T-cell (primary cell): Measurements from ENCODE around the gene SLC26A1. TPM values are rescaled to one million over a fixed set of nuclear protein-coding genes. Genes with fewer than 3 reads are reported as not detected.

Experiments
- ATAC-seq, 4 experiments: fragments of 200-7000 bp in 3 of 4; fragments of 150-1000 bp in 1 of 4; cut with Tn5 transposase; replicated peaks in 1 of 4; 1 replicate in 3 of 4; 2 replicates in 1 of 4; pipeline ENCODE4 v1.10.0; 2021; ENCODE audit warnings: moderate library complexity in 3 of 4, mild to moderate bottlenecking in 2 of 4, moderate number of reproducible peaks in 1 of 4
- CTCF ChIA-PET, 2 donors: fragments of 300-600 bp; sonication (Branson Sonifier 250); formaldehyde crosslinking; loops; one replicate each; lab custom pipeline; 2022; ENCODE audit warnings: antibody characterized with exemption in 2 of 2; lab: Charles Lee
- POLR2A ChIA-PET, 2 donors: fragments of 300-600 bp; sonication (Branson Sonifier 250); formaldehyde crosslinking; loops; one replicate each; lab custom pipeline; 2022; ENCODE audit warnings: antibody characterized with exemption in 2 of 2; lab: Charles Lee
- DNase-seq, 35 experiments: peaks; one replicate each; pipeline versions ENCODE4 v3.0.0 to v3.0.0-alpha.2; 2013 to 2023
- H3K27ac ChIP-seq: one replicate; pipeline ENCODE4 v1.5.1; 2013; ENCODE audit warnings: low read length
- H3K27me3 ChIP-seq, 2 experiments: replicated peaks in 1 of 2; 1 replicate in 1 of 2; 2 replicates in 1 of 2; pipeline versions ENCODE4 v1.6.1 to v1.7.0; 2013; ENCODE audit warnings: low read length in 1 of 2, mixed read lengths in 1 of 2; ENCODE audit not compliant: control insufficient read depth in 2 of 2, insufficient read depth in 2 of 2; ENCODE audit errors: extremely low read depth in 1 of 2
- H3K36me3 ChIP-seq, 2 donors: 1 replicate in 1 of 2; 2 replicates in 1 of 2; pipeline versions ENCODE4 v1.6.1 to v1.7.0; 2013; ENCODE audit warnings: low read length in 1 of 2; ENCODE audit not compliant: control insufficient read depth in 2 of 2, insufficient read depth in 1 of 2; ENCODE audit errors: extremely low read depth in 1 of 2
- H3K4me1 ChIP-seq, 2 experiments: 1 replicate in 1 of 2; 2 replicates in 1 of 2; pipeline versions ENCODE4 v1.6.1 to v1.7.0; 2013; ENCODE audit warnings: low read length in 2 of 2, mixed read lengths in 1 of 2; ENCODE audit not compliant: insufficient read depth in 2 of 2, control insufficient read depth in 1 of 2; ENCODE audit errors: extremely low read depth in 1 of 2
- H3K4me3 ChIP-seq, 2 donors: 1 replicate in 1 of 2; 2 replicates in 1 of 2; pipeline versions ENCODE4 v1.5.1 to v1.7.0; 2013; ENCODE audit warnings: mild to moderate bottlenecking in 2 of 2, low read length in 1 of 2, moderate library complexity in 1 of 2; ENCODE audit not compliant: control insufficient read depth in 1 of 2; ENCODE audit errors: extremely low read depth in 1 of 2
- H3K9me3 ChIP-seq: 2 replicates; pipeline ENCODE4 v1.7.0; 2013
- H3K27ac Mint-ChIP-seq, 2 donors: one replicate each; pipeline ENCODE4 v1.8.0; 2020 to 2021; ENCODE audit warnings: mild to moderate bottlenecking in 2 of 2, mixed read lengths in 2 of 2
- H3K27me3 Mint-ChIP-seq, 2 donors: one replicate each; pipeline ENCODE4 v1.8.0; 2021 to 2022; ENCODE audit warnings: mixed read lengths in 2 of 2
- H3K36me3 Mint-ChIP-seq: one replicate; pipeline ENCODE4 v1.8.0; 2021; ENCODE audit warnings: mixed read lengths
- H3K4me1 Mint-ChIP-seq, 3 donors: one replicate each; pipeline ENCODE4 v1.8.0; 2020 to 2022; ENCODE audit warnings: mixed read lengths in 3 of 3, mild to moderate bottlenecking in 1 of 3
- H3K4me3 Mint-ChIP-seq, 3 donors: one replicate each; pipeline ENCODE4 v1.8.0; 2020 to 2022; ENCODE audit warnings: mild to moderate bottlenecking in 3 of 3, mixed read lengths in 3 of 3, moderate library complexity in 3 of 3
- H3K9me3 Mint-ChIP-seq, 3 donors: one replicate each; pipeline ENCODE4 v1.8.0; 2020 to 2022; ENCODE audit warnings: mixed read lengths in 3 of 3
- WGBS: methylation state at CpG from one replicate; pipeline ENCODE4 v1.1.5; 2013; ENCODE audit warnings: missing lambda C conversion rate; ENCODE audit not compliant: insufficient coverage; 5-methylcytosine and 5-hydroxymethylcytosine counted together
- total RNA-seq, 35 experiments: library from RNA in 6 of 35; stranded (reverse) in 6 of 35; fragments of 120-200 nt in 1 of 35; gene quantifications; one replicate each; pipeline versions ENCODE4 v1.2.1 to v1.2.4 and lab custom pipeline; 2013 to 2026

Gene SLC26A1
- total RNA-seq, 5 donors from 2014 or later (not counting 1 experiment from before 2014, with no cell fraction given): 0.16 to 1.5 (median 0.39) TPM; not detected in 1

DNA sequence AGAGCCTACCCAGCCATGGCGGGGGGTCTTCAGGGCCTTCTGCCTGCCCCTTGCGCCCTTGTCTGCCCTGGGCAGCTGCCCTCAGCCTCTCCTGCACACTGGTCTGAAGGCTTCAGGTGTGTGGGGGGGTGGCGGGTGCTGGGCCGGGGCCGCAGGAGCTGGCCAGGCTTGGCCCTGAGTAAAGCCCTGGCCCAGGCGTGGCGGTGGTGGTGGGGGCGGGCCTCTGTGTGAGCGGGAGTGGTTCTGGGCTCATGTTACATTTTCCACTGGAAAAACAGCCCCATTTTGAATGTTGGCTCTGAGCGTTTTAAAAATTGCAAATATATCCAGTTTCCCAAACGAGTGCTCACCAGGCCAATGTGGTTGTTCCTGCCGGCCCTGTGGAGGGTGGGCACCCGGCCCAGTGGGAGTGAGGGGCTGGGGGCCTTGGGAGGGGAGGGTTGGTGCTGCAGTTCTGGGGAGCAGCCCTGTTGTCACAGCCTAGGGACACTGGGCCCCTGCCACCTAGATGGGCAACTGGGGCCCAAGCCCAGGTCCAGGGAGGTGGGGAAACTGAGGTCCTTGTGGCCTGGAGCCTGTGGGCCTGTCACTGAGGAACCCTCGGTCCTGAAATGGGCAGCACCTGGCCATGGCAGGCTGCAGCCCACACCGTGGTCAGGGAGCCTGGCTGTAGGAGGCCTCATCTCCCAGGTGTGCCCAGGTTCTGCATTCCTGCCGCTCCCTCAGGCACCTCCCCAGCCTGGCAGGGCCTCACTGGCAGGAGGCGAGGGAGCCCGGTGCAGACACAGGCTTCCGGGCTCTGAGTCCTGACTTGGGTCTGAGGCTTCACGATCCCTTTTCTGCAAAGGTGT, 46.5 kb upstream of the SLC26A1 start:
- ATAC-seq (no peak), DNase-seq (no peak)
- Mint-ChIP-seq H3K4me3 (no peak overlapping the region), H3K27me3 (peaks cover 6% of the 10 kb centered on the region in 2 donors), H3K36me3 (no peaks in the 10 kb centered on the region), H3K27ac (no peak overlapping the region), H3K4me1 (peaks cover 0 to 3% (median 0%) of the 10 kb centered on the region in 3 donors), H3K9me3 (no peaks in the 10 kb centered on the region)
- POLR2A ChIA-PET: no interaction called here
- no peak overlapping the region for H3K4me3 ChIP-seq
- WGBS: 84% methylated on average over 18 of the region's 20 CpGs
- CTCF ChIA-PET: no interaction called here
- no peaks in the 10 kb centered on the region for H3K9me3 ChIP-seq
- peaks cover 0 to 32% of the 10 kb centered on the region in 2 experiments for H3K27me3 ChIP-seq
- no peak overlapping the region for H3K27ac ChIP-seq
- H3K4me1 ChIP-seq: peaks cover 0 to 2% of the 10 kb centered on the region in 2 experiments
- no peaks in the 10 kb centered on the region for H3K36me3 ChIP-seq

DNA sequence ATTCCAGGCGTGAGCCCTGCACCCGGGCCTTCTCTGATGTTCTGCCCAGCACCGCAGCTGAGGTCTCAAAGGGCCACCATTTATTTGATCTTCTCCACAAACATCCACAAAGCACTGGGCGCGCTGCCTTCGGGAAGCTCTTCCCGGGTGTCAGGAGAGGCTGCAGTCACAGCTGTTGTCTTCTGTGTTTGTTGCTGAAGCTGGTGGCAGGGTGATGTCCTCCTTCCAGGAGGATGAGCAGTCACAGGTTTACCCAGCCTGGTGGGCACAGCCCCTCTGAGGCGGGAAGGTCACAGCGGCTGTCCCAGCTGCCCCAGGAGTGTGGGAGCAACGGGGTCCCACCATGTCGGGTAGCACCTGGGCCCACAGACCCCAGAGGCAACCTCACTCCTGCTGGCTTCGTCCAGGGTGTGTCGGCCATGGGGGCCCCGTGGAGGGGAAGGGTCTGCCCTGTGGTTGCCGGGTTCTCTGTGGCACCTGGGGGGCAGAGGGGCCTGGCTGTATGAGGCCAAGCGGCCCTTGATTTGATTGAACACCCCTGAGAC, 45.8 kb upstream of the SLC26A1 start:
- ChIA-PET POLR2A (no interaction called here), CTCF (no interaction called here)
- Histone ChIP-seq H3K4me1 (peaks cover 0 to 2% of the 10 kb centered on the region in 2 experiments), H3K4me3 (no peak overlapping the region), H3K27me3 (peaks cover 0 to 29% of the 10 kb centered on the region in 2 experiments), H3K9me3 (no peaks in the 10 kb centered on the region), H3K36me3 (no peaks in the 10 kb centered on the region), H3K27ac (no peak overlapping the region)
- H3K27ac Mint-ChIP-seq: no peak overlapping the region
- peaks cover 3 to 4% of the 10 kb centered on the region in 2 donors for H3K27me3 Mint-ChIP-seq
- ATAC-seq (no peak), DNase-seq (no peak)
- WGBS: 84% methylated on average over 11 of the region's 16 CpGs
- H3K9me3 Mint-ChIP-seq: no peaks in the 10 kb centered on the region
- no peaks in the 10 kb centered on the region for H3K36me3 Mint-ChIP-seq
- H3K4me1 Mint-ChIP-seq: peaks cover 0 to 3% (median 0%) of the 10 kb centered on the region in 3 donors
- H3K4me3 Mint-ChIP-seq: no peak overlapping the region

GRCh38 chr4:1036976-1037810, 44.0 kb upstream of the SLC26A1 start:
- 88% methylated on average over 24 of the region's 26 CpGs for WGBS
- CTCF ChIA-PET: no interaction called here

GRCh38 chr4:1036095-1036494, 42.9 kb upstream of the SLC26A1 start:
- POLR2A ChIA-PET: no interaction called here
- H3K36me3 ChIP-seq: no peaks in the 10 kb centered on the region
- CTCF ChIA-PET: no interaction called here
- H3K4me1 ChIP-seq: no peaks in the 10 kb centered on the region
- no peaks in the 10 kb centered on the region for H3K9me3 ChIP-seq
- no peak overlapping the region for H3K27ac Mint-ChIP-seq
- no peaks in the 10 kb centered on the region for H3K36me3 Mint-ChIP-seq
- DNase-seq: no peak
- ATAC-seq: no peak
- H3K4me3 ChIP-seq: no peak overlapping the region
- H3K27me3 ChIP-seq: peaks cover 0 to 43% of the 10 kb centered on the region in 2 experiments
- no peak overlapping the region for H3K27ac ChIP-seq
- H3K27me3 Mint-ChIP-seq: peaks cover 0 to 5% of the 10 kb centered on the region in 2 donors
- H3K4me3 Mint-ChIP-seq: no peak overlapping the region
- WGBS: 88% methylated on average over 9 of the region's 15 CpGs
- H3K9me3 Mint-ChIP-seq: no peaks in the 10 kb centered on the region
- no peaks in the 10 kb centered on the region for H3K4me1 Mint-ChIP-seq

More at GRCh38 chr4:1036976-1037810, 44.0 kb upstream of the SLC26A1 start:
- Mint-ChIP-seq H3K4me1 (peaks cover 0 to 3% (median 0%) of the 10 kb centered on the region in 3 donors), H3K27me3 (peaks cover 0 to 5% of the 10 kb centered on the region in 2 donors), H3K9me3 (no peaks in the 10 kb centered on the region), H3K27ac (no peak overlapping the region), H3K4me3 (no peak overlapping the region), H3K36me3 (no peaks in the 10 kb centered on the region)
- Histone ChIP-seq H3K27ac (no peak overlapping the region), H3K9me3 (no peaks in the 10 kb centered on the region), H3K36me3 (no peaks in the 10 kb centered on the region), H3K27me3 (peaks cover 0 to 38% of the 10 kb centered on the region in 2 experiments), H3K4me3 (no peak overlapping the region), H3K4me1 (peaks cover 0 to 2% of the 10 kb centered on the region in 2 experiments)
- DNase-seq: no peak
- no peak for ATAC-seq
- POLR2A ChIA-PET: interaction anchor here in 1 of 2 donors (0.7 kb wide), 1 partner anchor 338 kb away, joined by 8 read pairs; no protein-coding TSS in a partner anchor

DNA sequence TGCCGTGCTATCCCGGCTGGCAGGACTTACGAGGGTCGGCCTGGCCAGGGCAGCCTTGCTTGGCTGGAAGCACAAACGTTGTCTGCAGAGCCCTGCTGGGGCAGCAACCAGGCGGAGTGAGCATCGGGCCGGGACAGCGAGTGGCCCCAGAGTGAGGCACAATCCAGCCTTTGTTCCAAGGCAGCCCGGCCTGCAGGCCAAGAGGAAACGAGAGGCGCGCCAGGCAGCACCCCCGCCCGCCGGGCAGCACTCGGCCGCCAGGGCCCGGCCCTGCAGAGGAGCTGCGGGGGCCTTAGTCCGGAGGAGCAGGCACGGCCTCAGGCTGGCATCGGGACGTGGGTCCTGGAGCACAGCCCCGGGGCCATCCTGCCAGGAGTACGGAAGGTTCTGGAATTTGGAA, 42.3 kb upstream of the SLC26A1 start:
- ChIA-PET CTCF (no interaction called here), POLR2A (no interaction called here)
- Mint-ChIP-seq H3K4me3 (no peak overlapping the region), H3K4me1 (no peaks in the 10 kb centered on the region), H3K9me3 (no peaks in the 10 kb centered on the region), H3K27ac (no peak overlapping the region), H3K36me3 (no peaks in the 10 kb centered on the region), H3K27me3 (peaks cover 0 to 5% of the 10 kb centered on the region in 2 donors)
- Histone ChIP-seq H3K27ac (no peak overlapping the region), H3K27me3 (peaks cover 0 to 49% of the 10 kb centered on the region in 2 experiments), H3K9me3 (no peaks in the 10 kb centered on the region), H3K36me3 (no peaks in the 10 kb centered on the region), H3K4me1 (no peaks in the 10 kb centered on the region), H3K4me3 (no peak overlapping the region)
- WGBS: 87% methylated on average over 26 of the region's 26 CpGs
- ATAC-seq (no peak), DNase-seq (no peak)
